Mesendoderm (in vitro differentiated cells): ENCODE results near the gene SFXN1.

Experiments
- DNase-seq: peaks from one replicate; pipeline ENCODE4 v3.0.0; 2013
- H2AK5ac ChIP-seq: 2 replicates; pipeline ENCODE4 v1.6.1; 2013; ENCODE audit warnings: low read length, inconsistent platforms
- H2BK120ac ChIP-seq: 2 replicates; pipeline ENCODE4 v1.6.1; 2013; ENCODE audit warnings: low read depth, mild to moderate bottlenecking, low read length, moderate library complexity, mixed read lengths
- H2BK15ac ChIP-seq: replicated peaks from 2 replicates; pipeline ENCODE4 v1.6.1; 2013; ENCODE audit warnings: low read depth, mild to moderate bottlenecking, moderate library complexity
- H2BK5ac ChIP-seq: 2 replicates; pipeline ENCODE4 v1.6.1; 2013; ENCODE audit warnings: low read length, inconsistent platforms
- H3K18ac ChIP-seq: 2 replicates; pipeline ENCODE4 v1.6.1; 2013; ENCODE audit warnings: mild to moderate bottlenecking, low read length, mixed read lengths
- H3K23ac ChIP-seq: one replicate; pipeline ENCODE4 v1.6.1; 2013; ENCODE audit warnings: low read length
- H3K27ac ChIP-seq: 2 replicates; pipeline ENCODE4 v1.5.1; 2013; ENCODE audit warnings: low read depth, mild to moderate bottlenecking, inconsistent platforms, low read length, moderate library complexity
- H3K27me3 ChIP-seq: 2 replicates; pipeline ENCODE4 v1.6.1; 2013; ENCODE audit warnings: low read length, control low read depth, mild to moderate bottlenecking, inconsistent platforms; ENCODE audit not compliant: insufficient read depth, poor library complexity
- H3K36me3 ChIP-seq: 2 replicates; pipeline ENCODE4 v1.6.1; 2013; ENCODE audit warnings: low read length, inconsistent platforms; ENCODE audit not compliant: control insufficient read depth, insufficient read depth
- H3K4ac ChIP-seq: one replicate; pipeline ENCODE4 v1.6.1; 2013; ENCODE audit warnings: low read depth, mild to moderate bottlenecking, low read length, moderate library complexity
- H3K4me1 ChIP-seq: 2 replicates; pipeline ENCODE4 v1.6.1; 2013; ENCODE audit warnings: low read depth, low read length, inconsistent platforms; ENCODE audit not compliant: control insufficient read depth
- H3K4me2 ChIP-seq: 2 replicates; pipeline ENCODE4 v1.6.1; 2013; ENCODE audit warnings: low read length
- H3K4me3 ChIP-seq: 2 replicates; pipeline ENCODE4 v1.5.1; 2013; ENCODE audit warnings: mild to moderate bottlenecking, low read length
- H3K56ac ChIP-seq: one replicate; pipeline ENCODE4 v1.6.1; 2013; ENCODE audit warnings: low read length
- H3K79me1 ChIP-seq: 2 replicates; pipeline ENCODE4 v1.6.1; 2013; ENCODE audit warnings: low read length, inconsistent platforms
- H3K79me2 ChIP-seq: 2 replicates; pipeline ENCODE4 v1.6.1; 2013; ENCODE audit warnings: mild to moderate bottlenecking, low read length; ENCODE audit not compliant: control insufficient read depth, insufficient read depth
- H3K9ac ChIP-seq: 2 replicates; pipeline ENCODE4 v1.6.1; 2013; ENCODE audit warnings: low read length, inconsistent platforms
- H4K5ac ChIP-seq: one replicate; pipeline ENCODE4 v1.6.1; 2013; ENCODE audit warnings: low read length
- H4K8ac ChIP-seq: one replicate; pipeline ENCODE4 v1.6.1; 2013; ENCODE audit warnings: low read depth, mild to moderate bottlenecking, control low read depth, low read length, moderate library complexity
- WGBS: extraction: QIAGEN DNeasy Blood & Tissue Kit; methylation state at CpG from one replicate; pipeline ENCODE4 v1.1.7; 2013; ENCODE audit warnings: low lambda C conversion rate, missing lambda C conversion rate; ENCODE audit not compliant: insufficient coverage; ENCODE audit errors: extremely low coverage; 5-methylcytosine and 5-hydroxymethylcytosine counted together

SFXN1 gene

GRCh38 chr5:175561085-175561484 is 82.7 kb downstream of the SFXN1 start:
- Histone ChIP-seq H3K23ac (no peak overlapping the region), H3K18ac (no peak overlapping the region), H3K27me3 (no peaks in the 10 kb centered on the region), H3K27ac (no peak overlapping the region), H2BK15ac (no peak overlapping the region), H3K4me1 (no peaks in the 10 kb centered on the region), H3K4ac (no peak overlapping the region), H4K5ac (no peak overlapping the region), H3K4me2 (no peak overlapping the region), H3K9ac (no peak overlapping the region), H2BK5ac (no peak overlapping the region), H4K8ac (no peak overlapping the region), H2BK120ac (no peak overlapping the region), H3K79me1 (no peaks in the 10 kb centered on the region), H3K36me3 (no peaks in the 10 kb centered on the region), H2AK5ac (no peak overlapping the region), H3K79me2 (no peaks in the 10 kb centered on the region), H3K56ac (no peak overlapping the region), H3K4me3 (no peak overlapping the region)
- no peak for DNase-seq
- WGBS, result no CpG with 5 or more reads among the region's 5 CpGs

GRCh38 chr5:175564716-175565115 is 86.4 kb downstream of the SFXN1 start:
- Histone ChIP-seq H3K23ac (no peak overlapping the region), H3K79me1 (no peaks in the 10 kb centered on the region), H3K27ac (no peak overlapping the region), H2BK120ac (no peak overlapping the region), H3K79me2 (no peaks in the 10 kb centered on the region), H2BK5ac (no peak overlapping the region), H3K56ac (no peak overlapping the region), H3K9ac (no peak overlapping the region), H3K4me3 (no peak overlapping the region), H2AK5ac (no peak overlapping the region), H3K18ac (no peak overlapping the region), H3K4me2 (no peak overlapping the region), H3K36me3 (no peaks in the 10 kb centered on the region), H3K27me3 (no peaks in the 10 kb centered on the region), H4K5ac (no peak overlapping the region), H4K8ac (no peak overlapping the region), H3K4ac (no peak overlapping the region), H3K4me1 (no peaks in the 10 kb centered on the region), H2BK15ac (no peak overlapping the region)
- DNase-seq, result no peak
- no CpG with 5 or more reads among the region's 1 CpG for WGBS

- no peak overlapping the region for H2BK5ac ChIP-seq
- no peaks in the 10 kb centered on the region for H3K36me3 ChIP-seq
- no peaks in the 10 kb centered on the region for H3K79me2 ChIP-seq
- no peaks in the 10 kb centered on the region for H3K4me1 ChIP-seq
- H2AK5ac ChIP-seq, result no peak overlapping the region
- no peak overlapping the region for H4K8ac ChIP-seq
- no peaks in the 10 kb centered on the region for H3K79me1 ChIP-seq
- no peak overlapping the region for H4K5ac ChIP-seq
- H3K9ac ChIP-seq, result no peak overlapping the region
- DNase-seq, result no peak
- H3K27me3 ChIP-seq, result no peaks in the 10 kb centered on the region
- H2BK120ac ChIP-seq, result no peak overlapping the region
- H3K4me3 ChIP-seq, result no peak overlapping the region
- no peak overlapping the region for H3K18ac ChIP-seq
- H3K4ac ChIP-seq, result no peak overlapping the region
- H3K56ac ChIP-seq, result no peak overlapping the region
- H3K23ac ChIP-seq, result no peak overlapping the region
- no peak overlapping the region for H3K27ac ChIP-seq
- no peak overlapping the region for H2BK15ac ChIP-seq
- no peak overlapping the region for H3K4me2 ChIP-seq
- WGBS, result no CpG with 5 or more reads among the region's 2 CpGs
These were observed 88.3 kb downstream of the SFXN1 start for GRCh38 chr5:175566697-175567096.

GRCh38 chr5:175567954-175568353 is 89.6 kb downstream of the SFXN1 start:
- H2BK120ac ChIP-seq, result no peak overlapping the region
- no peaks in the 10 kb centered on the region for H3K4me1 ChIP-seq
- H3K79me1 ChIP-seq, result no peaks in the 10 kb centered on the region
- no peak for DNase-seq
- H3K79me2 ChIP-seq, result no peaks in the 10 kb centered on the region
- no peak overlapping the region for H4K8ac ChIP-seq
- H3K9ac ChIP-seq, result no peak overlapping the region
- no CpG with 5 or more reads among the region's 1 CpG for WGBS
- no peak overlapping the region for H3K4me2 ChIP-seq
- no peak overlapping the region for H3K27ac ChIP-seq
- no peak overlapping the region for H2AK5ac ChIP-seq
- no peak overlapping the region for H4K5ac ChIP-seq
- H3K18ac ChIP-seq, result no peak overlapping the region
- no peaks in the 10 kb centered on the region for H3K27me3 ChIP-seq
- H3K36me3 ChIP-seq, result no peaks in the 10 kb centered on the region
- no peak overlapping the region for H3K23ac ChIP-seq
- no peak overlapping the region for H3K4ac ChIP-seq
- no peak overlapping the region for H3K56ac ChIP-seq
- no peak overlapping the region for H2BK15ac ChIP-seq
- no peak overlapping the region for H2BK5ac ChIP-seq
- no peak overlapping the region for H3K4me3 ChIP-seq

- H4K5ac ChIP-seq, result no peak overlapping the region
- no CpG with 5 or more reads among the region's 4 CpGs for WGBS
- no peaks in the 10 kb centered on the region for H3K27me3 ChIP-seq
- no peak overlapping the region for H3K4me2 ChIP-seq
- no peak overlapping the region for H2AK5ac ChIP-seq
- H2BK15ac ChIP-seq, result no peak overlapping the region
- no peak overlapping the region for H4K8ac ChIP-seq
- H3K27ac ChIP-seq, result no peak overlapping the region
- no peak overlapping the region for H3K23ac ChIP-seq
- H2BK5ac ChIP-seq, result no peak overlapping the region
- no peak overlapping the region for H2BK120ac ChIP-seq
- no peak overlapping the region for H3K56ac ChIP-seq
- no peaks in the 10 kb centered on the region for H3K36me3 ChIP-seq
- DNase-seq, result no peak
- no peaks in the 10 kb centered on the region for H3K79me2 ChIP-seq
- H3K9ac ChIP-seq, result no peak overlapping the region
- no peak overlapping the region for H3K4ac ChIP-seq
- H3K4me1 ChIP-seq, result peaks cover 4% of the 10 kb centered on the region
- no peak overlapping the region for H3K4me3 ChIP-seq
- no peaks in the 10 kb centered on the region for H3K79me1 ChIP-seq
- H3K18ac ChIP-seq, result no peak overlapping the region
These were observed 91.3 kb downstream of the SFXN1 start for GRCh38 chr5:175569701-175570100.

GRCh38 chr5:175572886-175573285 is 94.5 kb downstream of the SFXN1 start:
- no peak overlapping the region for H3K4me3 ChIP-seq
- H3K4me2 ChIP-seq, result no peak overlapping the region
- no peak for DNase-seq
- H2BK5ac ChIP-seq, result no peak overlapping the region
- no peak overlapping the region for H2AK5ac ChIP-seq
- H2BK15ac ChIP-seq, result no peak overlapping the region
- no peak overlapping the region for H2BK120ac ChIP-seq
- H3K79me1 ChIP-seq, result no peaks in the 10 kb centered on the region
- H3K23ac ChIP-seq, result no peak overlapping the region
- no peaks in the 10 kb centered on the region for H3K27me3 ChIP-seq
- H3K56ac ChIP-seq, result no peak overlapping the region
- no peak overlapping the region for H4K8ac ChIP-seq
- H4K5ac ChIP-seq, result no peak overlapping the region
- peaks cover 4% of the 10 kb centered on the region for H3K4me1 ChIP-seq
- no peak overlapping the region for H3K27ac ChIP-seq
- no CpG with 5 or more reads among the region's 4 CpGs for WGBS
- no peaks in the 10 kb centered on the region for H3K79me2 ChIP-seq
- H3K36me3 ChIP-seq, result no peaks in the 10 kb centered on the region
- H3K18ac ChIP-seq, result no peak overlapping the region
- no peak overlapping the region for H3K4ac ChIP-seq
- H3K9ac ChIP-seq, result no peak overlapping the region
